GM18519 (cell line): ENCODE data around the gene TTLL5.

ENCODE experiments used
- ATAC-seq: cut with Tn5 transposase; IDR thresholded peaks from one replicate; pipeline ENCODE4 v1.9.1; 2021; ENCODE audit warnings: mild to moderate bottlenecking, moderate library complexity; ENCODE audit not compliant: unreplicated experiment, low FRiP score

The TTLL5 gene, protein sequence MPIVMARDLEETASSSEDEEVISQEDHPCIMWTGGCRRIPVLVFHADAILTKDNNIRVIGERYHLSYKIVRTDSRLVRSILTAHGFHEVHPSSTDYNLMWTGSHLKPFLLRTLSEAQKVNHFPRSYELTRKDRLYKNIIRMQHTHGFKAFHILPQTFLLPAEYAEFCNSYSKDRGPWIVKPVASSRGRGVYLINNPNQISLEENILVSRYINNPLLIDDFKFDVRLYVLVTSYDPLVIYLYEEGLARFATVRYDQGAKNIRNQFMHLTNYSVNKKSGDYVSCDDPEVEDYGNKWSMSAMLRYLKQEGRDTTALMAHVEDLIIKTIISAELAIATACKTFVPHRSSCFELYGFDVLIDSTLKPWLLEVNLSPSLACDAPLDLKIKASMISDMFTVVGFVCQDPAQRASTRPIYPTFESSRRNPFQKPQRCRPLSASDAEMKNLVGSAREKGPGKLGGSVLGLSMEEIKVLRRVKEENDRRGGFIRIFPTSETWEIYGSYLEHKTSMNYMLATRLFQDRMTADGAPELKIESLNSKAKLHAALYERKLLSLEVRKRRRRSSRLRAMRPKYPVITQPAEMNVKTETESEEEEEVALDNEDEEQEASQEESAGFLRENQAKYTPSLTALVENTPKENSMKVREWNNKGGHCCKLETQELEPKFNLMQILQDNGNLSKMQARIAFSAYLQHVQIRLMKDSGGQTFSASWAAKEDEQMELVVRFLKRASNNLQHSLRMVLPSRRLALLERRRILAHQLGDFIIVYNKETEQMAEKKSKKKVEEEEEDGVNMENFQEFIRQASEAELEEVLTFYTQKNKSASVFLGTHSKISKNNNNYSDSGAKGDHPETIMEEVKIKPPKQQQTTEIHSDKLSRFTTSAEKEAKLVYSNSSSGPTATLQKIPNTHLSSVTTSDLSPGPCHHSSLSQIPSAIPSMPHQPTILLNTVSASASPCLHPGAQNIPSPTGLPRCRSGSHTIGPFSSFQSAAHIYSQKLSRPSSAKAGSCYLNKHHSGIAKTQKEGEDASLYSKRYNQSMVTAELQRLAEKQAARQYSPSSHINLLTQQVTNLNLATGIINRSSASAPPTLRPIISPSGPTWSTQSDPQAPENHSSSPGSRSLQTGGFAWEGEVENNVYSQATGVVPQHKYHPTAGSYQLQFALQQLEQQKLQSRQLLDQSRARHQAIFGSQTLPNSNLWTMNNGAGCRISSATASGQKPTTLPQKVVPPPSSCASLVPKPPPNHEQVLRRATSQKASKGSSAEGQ (N-terminal part only)

DNA sequence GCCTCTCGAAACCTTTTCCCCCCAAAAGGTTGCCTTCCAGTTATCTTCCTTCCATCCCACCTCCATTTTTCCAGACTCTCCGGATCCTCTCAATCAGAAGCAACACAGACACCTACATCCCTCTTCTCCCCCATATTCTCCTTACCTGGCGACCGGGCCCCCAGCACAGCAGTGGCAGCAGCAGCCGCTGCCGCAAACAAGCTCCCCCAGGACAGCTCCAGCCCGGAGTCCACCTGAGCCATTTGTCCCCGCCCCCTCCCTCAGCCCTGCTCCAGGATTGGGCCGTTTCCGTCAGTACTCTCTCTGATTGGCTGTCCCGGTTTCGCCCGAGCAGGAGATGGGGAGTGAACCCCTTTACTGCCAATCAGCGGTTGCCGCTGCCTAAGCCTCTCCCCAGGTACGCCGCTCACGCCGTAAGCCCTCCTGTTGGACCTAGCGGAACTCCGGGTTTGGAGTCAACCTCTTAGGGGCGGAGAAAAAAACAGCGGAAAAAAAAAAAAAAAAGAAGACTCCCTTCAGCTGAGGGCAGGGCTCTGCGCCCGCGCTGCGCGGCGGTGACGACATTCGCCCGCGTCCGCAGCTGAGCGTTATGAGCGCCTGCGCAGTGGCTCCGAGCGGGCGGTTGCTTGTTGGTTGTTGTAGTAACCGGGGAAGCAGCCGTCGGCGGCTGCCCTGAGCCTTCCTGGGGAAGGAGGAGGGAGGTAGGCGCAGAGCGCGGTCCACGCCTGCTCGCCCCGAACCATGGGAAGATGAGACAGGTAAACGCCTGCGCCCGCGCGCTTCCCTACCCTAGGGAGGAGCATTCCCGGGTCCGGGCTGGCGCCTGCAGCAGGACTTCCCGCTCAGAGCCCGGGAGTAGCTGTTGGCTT is at the start of gene TTLL5, which contains the start of gene ERG28:
TSS of gene TTLL5 (plus strand) at position 617 of the 869 bp plus-strand sequence. CDS start 1,904 bp downstream, outside the sequence.
TSS of gene ERG28 (minus strand) at position 247 of the 869 bp plus-strand sequence. CDS start 3,374 bp downstream, outside the sequence.
- peak; percentile 84 for ATAC-seq

GRCh38 chr14:75612157-75612556 is 48.9 kb upstream of the TTLL5 start:
- ATAC-seq: no peak

- ATAC-seq: no peak
These were observed 46.9 kb upstream of the TTLL5 start for GRCh38 chr14:75614179-75614578.

GRCh38 chr14:75615200-75615599 is 45.8 kb upstream of the TTLL5 start:
- ATAC-seq: no peak

- ATAC-seq: no peak
These were observed 41.5 kb upstream of the TTLL5 start for GRCh38 chr14:75619548-75619947.

DNA sequence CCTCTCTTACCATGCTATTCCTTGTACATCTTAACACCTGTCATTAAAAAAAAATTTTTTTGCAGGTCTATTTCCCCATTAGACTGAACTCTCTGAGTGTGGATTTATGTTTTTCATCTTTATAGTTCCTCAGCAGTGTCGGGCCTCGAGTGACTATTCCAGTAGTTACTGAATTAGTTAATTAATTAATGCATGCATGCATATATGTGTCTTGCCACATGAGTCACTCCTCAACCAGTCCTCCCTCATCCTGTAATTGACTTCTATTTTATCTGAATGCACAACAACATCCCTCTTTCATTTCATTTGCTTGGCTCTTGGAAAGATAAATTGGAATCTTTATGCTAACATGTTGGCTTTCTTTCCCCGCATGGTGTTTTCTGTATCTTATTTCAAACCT is 36.0 kb upstream of the TTLL5 start:
- ATAC-seq: no peak

DNA sequence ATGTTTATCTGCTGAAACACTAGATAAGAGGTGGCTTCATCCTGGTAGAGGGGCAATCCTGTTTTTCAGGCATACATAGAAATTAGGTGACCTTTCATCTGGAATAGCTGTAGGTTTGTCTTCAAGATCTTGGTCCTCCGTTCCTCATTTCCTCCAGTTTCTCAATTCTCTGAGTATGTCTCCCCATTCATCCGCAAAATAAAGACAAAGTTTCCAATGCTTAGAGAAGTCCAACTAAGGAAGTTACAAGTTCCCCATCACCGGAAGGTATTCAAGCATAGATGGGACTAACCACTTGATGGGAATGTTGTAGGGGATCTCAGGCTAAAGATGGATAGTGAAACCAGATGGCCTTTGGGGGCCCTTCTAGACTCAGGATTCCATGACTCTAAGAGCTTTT is 34.6 kb upstream of the TTLL5 start:
- ATAC-seq: no peak

DNA sequence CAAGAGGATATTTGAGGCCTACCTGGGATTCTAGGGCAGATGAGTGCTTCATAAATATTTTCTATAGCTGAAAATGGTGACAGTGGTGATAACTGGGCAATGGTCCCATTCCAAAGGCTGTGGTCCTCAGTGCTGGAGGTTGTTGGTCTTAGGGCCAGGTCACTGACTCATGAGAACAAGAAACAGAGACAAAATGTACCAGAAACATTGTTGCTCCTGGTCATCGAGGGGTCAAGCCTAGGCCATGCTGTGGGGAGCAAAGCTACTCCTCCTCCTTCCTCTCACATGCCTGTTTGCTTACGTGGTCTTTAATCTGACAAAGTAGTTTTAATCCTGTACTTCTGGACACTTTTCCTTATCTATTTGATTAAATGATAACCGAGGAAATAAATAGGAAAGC is 34.2 kb upstream of the TTLL5 start:
- ATAC-seq: no peak

- ATAC-seq: no peak
These were observed 33.6 kb upstream of the TTLL5 start for GRCh38 chr14:75627406-75627805.

GRCh38 chr14:75628816-75629215 is 32.2 kb upstream of the TTLL5 start:
- no peak for ATAC-seq

DNA sequence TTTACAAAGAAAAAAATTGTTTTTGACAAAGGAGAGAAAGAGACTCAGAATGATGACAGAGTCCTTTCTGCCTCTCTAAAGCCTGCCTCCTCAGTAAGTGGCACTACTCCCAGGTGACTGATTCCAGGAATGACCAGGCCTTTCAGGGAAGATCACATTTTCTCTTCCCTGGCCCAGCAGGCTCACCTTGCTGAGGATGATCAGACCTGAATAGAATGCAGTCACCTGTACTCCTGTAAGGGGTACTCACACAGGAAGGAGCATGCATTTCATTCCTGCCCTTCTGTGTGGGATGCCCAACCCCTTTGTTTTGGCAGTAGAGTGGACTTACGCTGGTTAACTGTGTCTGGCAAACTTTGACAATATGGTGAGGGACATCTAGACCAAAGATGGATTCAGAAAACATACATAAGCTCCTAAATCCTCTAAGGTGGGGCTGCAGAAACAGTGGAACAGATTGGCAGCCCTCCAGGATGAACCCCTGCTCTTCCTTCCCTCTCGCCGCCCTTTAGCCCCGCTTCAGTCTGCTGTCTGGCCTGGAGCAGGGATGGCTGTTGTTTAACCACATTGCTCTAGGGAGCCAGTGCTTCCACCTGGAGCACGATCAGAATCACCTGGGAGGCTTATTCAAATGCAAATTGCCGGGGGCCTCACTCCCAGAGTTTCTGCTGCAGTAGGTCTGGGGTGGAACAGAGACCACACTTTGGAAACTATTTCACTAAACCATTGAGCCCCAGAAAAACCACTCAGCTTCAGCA is 30.2 kb upstream of the TTLL5 start:
- no peak for ATAC-seq

DNA sequence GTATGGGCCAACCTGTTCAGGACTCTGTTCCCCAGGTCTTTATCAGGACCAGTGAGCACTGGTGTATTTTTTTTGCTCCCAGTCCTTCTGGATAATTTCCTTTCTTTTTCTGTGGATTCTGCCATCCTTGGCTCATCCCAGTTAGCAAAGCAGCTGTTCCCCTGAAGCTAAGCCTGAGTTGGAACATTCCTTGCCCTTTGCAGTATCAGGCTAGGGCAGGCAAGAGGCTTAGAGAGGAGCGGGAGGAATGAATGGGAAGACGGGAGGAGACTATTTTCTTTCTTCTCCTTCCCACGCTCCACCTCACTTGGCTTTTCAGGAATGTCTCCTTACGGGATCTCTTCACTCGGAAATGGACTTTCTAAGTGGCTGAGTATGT is 29.6 kb upstream of the TTLL5 start:
- ATAC-seq: no peak

GRCh38 chr14:75634848-75635247 is 26.2 kb upstream of the TTLL5 start:
- no peak for ATAC-seq

- ATAC-seq: no peak
These were observed 24.9 kb upstream of the TTLL5 start for GRCh38 chr14:75636100-75636692.

GRCh38 chr14:75640876-75641275 is 20.2 kb upstream of the TTLL5 start:
- ATAC-seq: no peak

GRCh38 chr14:75643985-75644384 is 17.1 kb upstream of the TTLL5 start:
- ATAC-seq: no peak

GRCh38 chr14:75645056-75645455 is 16.0 kb upstream of the TTLL5 start:
- no peak for ATAC-seq

DNA sequence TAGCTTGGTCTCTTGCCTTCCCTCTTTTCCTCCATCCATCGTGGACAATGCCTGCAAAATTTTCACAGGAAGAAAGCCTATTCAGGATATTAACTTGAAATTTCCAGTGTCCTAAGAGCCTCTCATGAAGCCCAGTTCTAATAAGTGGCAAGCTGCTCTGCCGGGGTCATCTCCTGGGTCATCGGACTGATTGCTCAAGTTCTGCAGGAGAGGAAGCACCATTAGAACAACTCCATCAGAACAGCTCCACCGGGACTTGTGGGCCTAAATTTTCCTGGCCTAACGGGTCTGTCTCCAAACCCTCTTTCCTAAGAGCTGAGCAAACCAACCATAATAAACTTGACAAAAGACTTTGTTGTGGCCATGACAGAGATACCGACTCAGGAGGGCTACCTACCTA is 14.3 kb upstream of the TTLL5 start:
- no peak for ATAC-seq

DNA sequence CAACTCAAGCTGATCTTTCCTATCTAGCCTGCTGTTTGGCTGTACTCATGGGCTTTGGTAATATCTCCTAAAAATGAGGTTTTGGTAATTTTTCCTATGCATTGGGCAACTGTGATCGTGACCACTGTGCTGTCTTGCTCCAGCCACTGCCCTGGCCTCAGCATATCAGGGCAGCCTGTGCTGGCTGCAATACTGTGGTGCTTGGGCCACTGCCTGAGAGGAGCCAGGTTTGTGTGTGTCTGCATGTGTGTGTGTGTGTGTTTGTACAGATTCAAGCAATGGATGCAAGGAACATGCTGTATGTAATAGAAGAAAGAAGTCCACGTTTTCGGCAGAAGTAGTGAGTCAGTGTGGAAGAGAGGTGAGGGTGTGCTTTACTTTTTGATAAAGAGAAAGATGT is 13.4 kb upstream of the TTLL5 start:
- no peak for ATAC-seq
